ENCODE results near the gene BPIFA1. TPM values are rescaled to one million over a fixed set of nuclear protein-coding genes. Genes with fewer than 3 reads are reported as not detected.
A peak's percentile ranks its signal among the peaks of the same experiment; 100 is the strongest.

BPIFA1 gene
- total RNA-seq, 1 donor from 2014 or later, result not detected

- Mint-ChIP-seq H3K27me3 (peaks cover 23% of the 10 kb centered on the region), H3K4me3 (ENCODE audit: low read depth) (no peak overlapping the region), H3K9me3 (ENCODE audit: low read depth) (no peaks in the 10 kb centered on the region), H3K27ac (no peak overlapping the region), H3K4me1 (ENCODE audit: low read depth) (peaks cover 26% of the 10 kb centered on the region), H3K36me3 (ENCODE audit: insufficient read depth) (no peaks in the 10 kb centered on the region)
- no peak for TF ChIP-seq CTCF (IDR thresholded peaks at IDR 0.05; ENCODE audit: unreplicated experiment)
- DNase-seq (ENCODE audit: low spot score, unreplicated experiment), result no peak
Observed at GRCh38 chr20:33275871-33276270, 40.1 kb downstream of the BPIFA1 start.

GRCh38 chr20:33276303-33277113, 40.7 kb downstream of the BPIFA1 start:
- Mint-ChIP-seq H3K4me3 (ENCODE audit: low read depth) (no peak overlapping the region), H3K4me1 (ENCODE audit: low read depth) (peaks cover 26% of the 10 kb centered on the region), H3K9me3 (ENCODE audit: low read depth) (no peaks in the 10 kb centered on the region), H3K27me3 (peaks cover 17% of the 10 kb centered on the region), H3K27ac (peak overlapping the region; percentile 81), H3K36me3 (ENCODE audit: insufficient read depth) (no peaks in the 10 kb centered on the region)
- no peak for DNase-seq (ENCODE audit: low spot score, unreplicated experiment)
- TF ChIP-seq CTCF (IDR thresholded peaks at IDR 0.05; ENCODE audit: unreplicated experiment), result no peak

GRCh38 chr20:33277471-33278441, 42.0 kb downstream of the BPIFA1 start:
- Mint-ChIP-seq H3K27ac (peak overlapping the region; percentile 82), H3K4me3 (ENCODE audit: low read depth) (peak overlapping the region; percentile 14), H3K9me3 (ENCODE audit: low read depth) (no peaks in the 10 kb centered on the region), H3K4me1 (ENCODE audit: low read depth) (peaks cover 26% of the 10 kb centered on the region), H3K27me3 (peaks cover 10% of the 10 kb centered on the region), H3K36me3 (ENCODE audit: insufficient read depth) (no peaks in the 10 kb centered on the region)
- no peak for TF ChIP-seq CTCF (IDR thresholded peaks at IDR 0.05; ENCODE audit: unreplicated experiment)
- DNase-seq (ENCODE audit: low spot score, unreplicated experiment), result no peak

GRCh38 chr20:33278700-33279099, 42.9 kb downstream of the BPIFA1 start:
- Mint-ChIP-seq H3K27me3 (peaks cover 11% of the 10 kb centered on the region), H3K36me3 (ENCODE audit: insufficient read depth) (no peaks in the 10 kb centered on the region), H3K4me3 (ENCODE audit: low read depth) (no peak overlapping the region), H3K4me1 (ENCODE audit: low read depth) (peaks cover 20% of the 10 kb centered on the region), H3K9me3 (ENCODE audit: low read depth) (no peaks in the 10 kb centered on the region), H3K27ac (no peak overlapping the region)
- TF ChIP-seq CTCF (IDR thresholded peaks at IDR 0.05; ENCODE audit: unreplicated experiment), result no peak
- no peak for DNase-seq (ENCODE audit: low spot score, unreplicated experiment)

- no peak for TF ChIP-seq CTCF (IDR thresholded peaks at IDR 0.05; ENCODE audit: unreplicated experiment)
- no peaks in the 10 kb centered on the region for H3K9me3 Mint-ChIP-seq (ENCODE audit: low read depth)
- H3K27ac Mint-ChIP-seq, result no peak overlapping the region
- H3K36me3 Mint-ChIP-seq (ENCODE audit: insufficient read depth), result no peaks in the 10 kb centered on the region
- H3K27me3 Mint-ChIP-seq, result peaks cover 11% of the 10 kb centered on the region
- peaks cover 20% of the 10 kb centered on the region for H3K4me1 Mint-ChIP-seq (ENCODE audit: low read depth)
- H3K4me3 Mint-ChIP-seq (ENCODE audit: low read depth), result no peak overlapping the region
- no peak for DNase-seq (ENCODE audit: low spot score, unreplicated experiment)
Observed at GRCh38 chr20:33279261-33279910, 43.6 kb downstream of the BPIFA1 start.
